Vagina (tissue), 2 donors: ENCODE data around the gene CDK6.

Experiments used
- POLR2A ChIP-seq, 2 donors: fragments of 450-650 bp; IDR thresholded peaks; one replicate each; pipeline ENCODE4 v1.6.1; 2017; ENCODE audit warnings: antibody characterized with exemption in 2 of 2, mild to moderate bottlenecking in 2 of 2, moderate library complexity in 2 of 2
- TF ChIP-seq, protein P1 (sequence below), 3 experiments: fragments of 450-650 bp in 2 of 3; fragments of 200-600 bp in 1 of 3; sonication (generic) in 1 of 3; IDR thresholded peaks; one replicate each; pipeline ENCODE4 v1.5.1; 2017 to 2019; ENCODE audit warnings: antibody characterized with exemption in 3 of 3, mild to moderate bottlenecking in 2 of 3, moderate library complexity in 2 of 3

DNA sequence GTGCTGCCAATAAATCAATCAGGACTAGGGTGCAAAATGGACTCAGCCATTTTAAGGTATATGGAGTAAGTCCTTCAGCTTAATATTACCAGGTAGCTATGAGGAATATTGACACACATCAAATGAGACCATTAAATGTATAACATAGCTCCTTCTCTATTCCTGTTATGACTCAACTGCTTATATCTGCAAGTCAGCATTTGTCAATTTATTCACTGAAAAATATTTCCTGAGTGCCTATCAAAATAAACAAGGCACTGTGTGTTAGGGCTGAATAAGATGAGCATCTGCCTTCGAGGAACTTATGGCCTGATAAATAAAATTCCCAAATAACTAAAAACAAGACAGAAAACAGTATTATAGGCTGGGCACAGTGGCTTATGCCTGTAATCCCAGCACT, 113.8 kb downstream of the CDK6 start:
- no peak for TF ChIP-seq POLR2A (IDR thresholded peaks at IDR 0.05)
- TF ChIP-seq, protein P1, sequence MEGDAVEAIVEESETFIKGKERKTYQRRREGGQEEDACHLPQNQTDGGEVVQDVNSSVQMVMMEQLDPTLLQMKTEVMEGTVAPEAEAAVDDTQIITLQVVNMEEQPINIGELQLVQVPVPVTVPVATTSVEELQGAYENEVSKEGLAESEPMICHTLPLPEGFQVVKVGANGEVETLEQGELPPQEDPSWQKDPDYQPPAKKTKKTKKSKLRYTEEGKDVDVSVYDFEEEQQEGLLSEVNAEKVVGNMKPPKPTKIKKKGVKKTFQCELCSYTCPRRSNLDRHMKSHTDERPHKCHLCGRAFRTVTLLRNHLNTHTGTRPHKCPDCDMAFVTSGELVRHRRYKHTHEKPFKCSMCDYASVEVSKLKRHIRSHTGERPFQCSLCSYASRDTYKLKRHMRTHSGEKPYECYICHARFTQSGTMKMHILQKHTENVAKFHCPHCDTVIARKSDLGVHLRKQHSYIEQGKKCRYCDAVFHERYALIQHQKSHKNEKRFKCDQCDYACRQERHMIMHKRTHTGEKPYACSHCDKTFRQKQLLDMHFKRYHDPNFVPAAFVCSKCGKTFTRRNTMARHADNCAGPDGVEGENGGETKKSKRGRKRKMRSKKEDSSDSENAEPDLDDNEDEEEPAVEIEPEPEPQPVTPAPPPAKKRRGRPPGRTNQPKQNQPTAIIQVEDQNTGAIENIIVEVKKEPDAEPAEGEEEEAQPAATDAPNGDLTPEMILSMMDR (IDR thresholded peaks at IDR 0.05): no peak
